PFSK-1 (cell line): Measurements from ENCODE around the gene TSTD2.

ENCODE experiments used
- FOXP2 ChIP-seq: optimal IDR thresholded peaks from 2 replicates; pipeline ENCODE3; 2011; ENCODE audit warnings: borderline replicate concordance, control low read depth, inconsistent platforms; ENCODE audit not compliant: insufficient read depth; ENCODE audit errors: extremely low read length, extremely low read depth
- POLR2AphosphoS5 ChIP-seq: IDR thresholded peaks from 2 replicates; pipeline ENCODE4 v1.6.1; 2012; ENCODE audit warnings: low read depth, mild to moderate bottlenecking, control low read depth, low read length, moderate library complexity
- SIN3A ChIP-seq: IDR thresholded peaks from 2 replicates; pipeline ENCODE4 v1.6.1; 2012; ENCODE audit warnings: mild to moderate bottlenecking, low read length, moderate library complexity, borderline replicate concordance; ENCODE audit not compliant: insufficient read depth
- TAF1 ChIP-seq: IDR thresholded peaks from 2 replicates; pipeline ENCODE4 v1.6.1; 2012; ENCODE audit warnings: low read length, control low read depth, borderline replicate concordance; ENCODE audit not compliant: insufficient read depth
- TF ChIP-seq, protein P1 (sequence below), 2 experiments: IDR thresholded peaks; 2 replicates each; pipeline versions ENCODE4 v1.6.1 to v1.8.0; 2011 to 2012; ENCODE audit warnings: low read depth in 2 of 2, low read length in 2 of 2, control low read depth in 1 of 2, inconsistent platforms in 1 of 2, mild to moderate bottlenecking in 1 of 2, moderate library complexity in 1 of 2; ENCODE audit not compliant: insufficient read depth in 1 of 2

The TSTD2 gene

DNA sequence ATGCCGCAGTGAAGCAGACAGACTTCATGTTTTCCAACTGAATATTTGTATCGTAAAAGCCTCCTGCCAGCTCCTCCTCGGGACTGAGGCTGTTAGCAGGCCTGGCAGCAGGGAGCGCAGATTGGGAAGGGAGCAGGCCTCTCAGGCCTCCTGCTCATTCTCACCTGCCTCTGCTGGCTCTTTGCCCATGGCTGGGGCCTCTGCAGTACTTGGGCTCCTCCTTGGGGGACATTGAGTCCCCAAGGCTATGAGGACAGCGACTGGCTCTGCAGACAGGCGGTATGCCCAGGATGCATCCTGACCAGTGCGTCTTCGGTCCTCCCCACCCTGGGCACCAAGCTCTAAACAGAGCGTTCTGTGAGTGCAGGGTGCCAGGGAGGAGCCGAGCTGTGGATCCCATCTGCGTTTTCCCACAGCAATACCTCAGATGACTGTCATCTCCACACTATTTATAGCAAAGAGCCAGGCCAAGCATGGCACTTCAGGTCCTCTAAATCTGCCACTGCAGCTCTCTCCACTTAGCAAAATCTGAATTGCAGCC, 38.7 kb downstream of the TSTD2 start:
- no peak for TF ChIP-seq POLR2AphosphoS5
- TF ChIP-seq, protein P1, sequence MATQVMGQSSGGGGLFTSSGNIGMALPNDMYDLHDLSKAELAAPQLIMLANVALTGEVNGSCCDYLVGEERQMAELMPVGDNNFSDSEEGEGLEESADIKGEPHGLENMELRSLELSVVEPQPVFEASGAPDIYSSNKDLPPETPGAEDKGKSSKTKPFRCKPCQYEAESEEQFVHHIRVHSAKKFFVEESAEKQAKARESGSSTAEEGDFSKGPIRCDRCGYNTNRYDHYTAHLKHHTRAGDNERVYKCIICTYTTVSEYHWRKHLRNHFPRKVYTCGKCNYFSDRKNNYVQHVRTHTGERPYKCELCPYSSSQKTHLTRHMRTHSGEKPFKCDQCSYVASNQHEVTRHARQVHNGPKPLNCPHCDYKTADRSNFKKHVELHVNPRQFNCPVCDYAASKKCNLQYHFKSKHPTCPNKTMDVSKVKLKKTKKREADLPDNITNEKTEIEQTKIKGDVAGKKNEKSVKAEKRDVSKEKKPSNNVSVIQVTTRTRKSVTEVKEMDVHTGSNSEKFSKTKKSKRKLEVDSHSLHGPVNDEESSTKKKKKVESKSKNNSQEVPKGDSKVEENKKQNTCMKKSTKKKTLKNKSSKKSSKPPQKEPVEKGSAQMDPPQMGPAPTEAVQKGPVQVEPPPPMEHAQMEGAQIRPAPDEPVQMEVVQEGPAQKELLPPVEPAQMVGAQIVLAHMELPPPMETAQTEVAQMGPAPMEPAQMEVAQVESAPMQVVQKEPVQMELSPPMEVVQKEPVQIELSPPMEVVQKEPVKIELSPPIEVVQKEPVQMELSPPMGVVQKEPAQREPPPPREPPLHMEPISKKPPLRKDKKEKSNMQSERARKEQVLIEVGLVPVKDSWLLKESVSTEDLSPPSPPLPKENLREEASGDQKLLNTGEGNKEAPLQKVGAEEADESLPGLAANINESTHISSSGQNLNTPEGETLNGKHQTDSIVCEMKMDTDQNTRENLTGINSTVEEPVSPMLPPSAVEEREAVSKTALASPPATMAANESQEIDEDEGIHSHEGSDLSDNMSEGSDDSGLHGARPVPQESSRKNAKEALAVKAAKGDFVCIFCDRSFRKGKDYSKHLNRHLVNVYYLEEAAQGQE (IDR thresholded peaks at IDR 0.05; ENCODE audit: insufficient read depth in 1 of 2, low read depth in 2 of 2, low read length in 2 of 2) = no peak

DNA sequence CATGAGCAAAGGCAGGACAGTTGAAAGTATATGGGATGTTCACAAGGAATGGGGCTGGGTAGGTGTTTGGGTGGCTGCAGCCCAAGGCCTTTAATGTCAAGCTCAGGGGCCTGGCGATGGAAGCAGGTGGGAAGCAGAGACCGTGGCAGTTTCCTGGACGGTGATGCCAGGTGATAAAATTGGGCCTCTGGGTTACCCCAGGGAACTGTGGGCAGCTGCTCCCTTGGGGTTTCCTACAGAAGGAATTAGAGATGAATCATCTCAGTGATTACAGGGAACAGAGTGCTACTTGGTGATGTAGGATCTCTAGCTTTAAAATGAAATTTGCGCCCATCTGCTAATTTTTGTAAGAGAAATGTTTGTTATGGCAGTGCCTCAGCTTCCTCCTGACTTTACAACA, 39.2 kb downstream of the TSTD2 start:
- TF ChIP-seq, protein P1 (IDR thresholded peaks at IDR 0.05; ENCODE audit: insufficient read depth in 1 of 2, low read depth in 2 of 2, low read length in 2 of 2) = no peak
- TF ChIP-seq TAF1 (no peak), SIN3A (no peak), POLR2AphosphoS5 (no peak), FOXP2 (no peak)

DNA sequence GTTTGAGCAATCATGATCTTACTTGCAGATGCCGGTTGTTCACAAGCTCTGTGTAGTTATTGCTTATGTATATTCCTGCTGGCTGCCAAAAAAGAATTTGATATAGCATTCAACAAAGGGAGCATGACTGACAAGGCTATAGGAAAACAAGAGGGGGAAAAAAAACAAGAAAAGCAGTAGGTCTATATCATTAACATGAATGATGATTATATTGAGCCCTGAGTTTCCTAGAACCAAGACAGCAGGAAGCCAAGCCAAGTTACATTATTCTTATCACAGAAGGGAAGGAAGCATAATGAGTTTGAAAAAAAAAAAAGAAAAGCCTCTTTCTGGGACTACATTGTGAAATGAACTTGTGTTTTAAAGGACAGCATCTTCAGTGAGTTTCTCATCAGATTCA, 41.0 kb downstream of the TSTD2 start:
- TF ChIP-seq TAF1 (no peak), POLR2AphosphoS5 (no peak), FOXP2 (no peak), SIN3A (no peak)
- TF ChIP-seq, protein P1 (IDR thresholded peaks at IDR 0.05; ENCODE audit: insufficient read depth in 1 of 2, low read depth in 2 of 2, low read length in 2 of 2) = no peak

DNA sequence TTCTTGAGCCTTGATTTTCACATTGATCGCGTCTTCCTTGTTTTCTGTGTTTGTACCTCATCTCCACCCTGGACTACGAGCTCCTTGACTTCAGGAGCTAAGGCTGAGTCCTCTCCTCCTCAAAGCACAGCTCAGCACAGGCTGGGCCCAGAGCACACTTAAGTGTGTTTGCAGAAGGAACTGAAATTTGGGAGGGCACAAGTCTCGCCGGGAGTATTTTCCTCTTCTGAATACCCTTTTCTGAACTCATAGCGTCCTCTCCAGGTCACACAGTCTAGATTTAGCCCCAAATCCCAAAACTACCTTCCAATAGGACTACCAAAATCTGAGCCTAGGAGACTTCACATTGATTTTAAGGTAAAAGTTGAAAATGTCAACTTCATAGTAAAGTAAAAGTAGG, 41.6 kb downstream of the TSTD2 start:
- TF ChIP-seq SIN3A = no peak
- TF ChIP-seq, protein P1 (IDR thresholded peaks at IDR 0.05; ENCODE audit: insufficient read depth in 1 of 2, low read depth in 2 of 2, low read length in 2 of 2) = no peak
- no peak for TF ChIP-seq TAF1
- TF ChIP-seq FOXP2 = no peak
- TF ChIP-seq POLR2AphosphoS5 = no peak

DNA sequence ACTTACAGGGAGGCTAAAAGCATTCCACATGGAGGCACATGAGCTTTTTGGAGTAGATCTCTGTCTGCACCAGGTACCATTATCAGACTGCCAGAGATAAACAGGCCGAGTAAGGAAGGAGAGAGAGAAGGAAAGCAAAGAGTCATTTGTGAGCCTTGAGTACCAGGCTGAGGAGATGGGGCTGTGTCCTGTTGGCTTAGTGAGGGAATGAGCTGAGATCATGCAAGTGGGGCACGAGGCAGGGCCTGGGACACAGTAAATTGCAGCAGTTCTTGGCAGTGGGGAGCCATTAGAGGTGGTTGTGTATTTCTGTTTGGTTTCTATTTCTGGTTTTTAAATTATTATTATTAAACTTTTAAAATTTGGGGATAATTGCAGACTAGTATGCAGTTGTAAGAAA, 53.3 kb downstream of the TSTD2 start:
- TF ChIP-seq, protein P1 (IDR thresholded peaks at IDR 0.05; ENCODE audit: insufficient read depth in 1 of 2, low read depth in 2 of 2, low read length in 2 of 2) = no peak
